DOHH2 (cell line): Measurements from ENCODE around the gene ZNF280D.
"Not testable (repeated sequence)": the region's sequence is repeated elsewhere in the genome, so short reads cannot be mapped to it uniquely, and the experiment has no call there.

ENCODE experiments used
- H3F3A ChIP-seq: fragments of 200-600 bp; sonication (generic), shearing (Covaris generic); 2 replicates; pipeline ENCODE4 v1.6.0; 2016; ENCODE audit warnings: antibody characterized with exemption, mild to moderate bottlenecking; ENCODE audit not compliant: control insufficient read depth, insufficient read depth
- H3K27ac ChIP-seq: fragments of 200-600 bp; sonication (generic); 2 replicates; pipeline ENCODE4 v1.5.1; 2014; ENCODE audit warnings: low read depth, mild to moderate bottlenecking, low read length, moderate library complexity
- H3K27me3 ChIP-seq: fragments of 200-600 bp; sonication (generic); 2 replicates; pipeline ENCODE4 v1.6.1; 2014; ENCODE audit warnings: mild to moderate bottlenecking, low read length, mixed read lengths; ENCODE audit not compliant: control insufficient read depth
- H3K36me3 ChIP-seq: fragments of 200-600 bp; sonication (generic); 2 replicates; pipeline ENCODE4 v1.6.1; 2014; ENCODE audit warnings: mild to moderate bottlenecking, low read length, moderate library complexity, mixed read lengths; ENCODE audit not compliant: control insufficient read depth
- H3K4me1 ChIP-seq: fragments of 200-600 bp; sonication (generic); 2 replicates; pipeline ENCODE4 v1.6.1; 2014; ENCODE audit warnings: mild to moderate bottlenecking, low read length, mixed read lengths; ENCODE audit not compliant: control insufficient read depth
- H3K4me2 ChIP-seq: fragments of 200-600 bp; sonication (generic); 2 replicates; pipeline ENCODE4 v1.6.0; 2014; ENCODE audit warnings: mild to moderate bottlenecking, low read length, moderate library complexity
- H3K4me3 ChIP-seq: fragments of 200-600 bp; sonication (generic); 2 replicates; pipeline ENCODE4 v1.5.1; 2014; ENCODE audit warnings: mild to moderate bottlenecking, low read length, mixed read lengths
- H3K79me2 ChIP-seq: fragments of 200-600 bp; sonication (generic); 2 replicates; pipeline ENCODE4 v1.6.1; 2014; ENCODE audit warnings: mild to moderate bottlenecking, low read length, mixed read lengths; ENCODE audit not compliant: control insufficient read depth
- H3K9me2 ChIP-seq: fragments of 200-600 bp; sonication (generic); replicated peaks from 2 replicates; pipeline ENCODE4 v1.6.1; 2014; ENCODE audit warnings: mild to moderate bottlenecking, low read length, mixed read lengths; ENCODE audit not compliant: control insufficient read depth
- H3K9me3 ChIP-seq: fragments of 200-600 bp; sonication (generic); 2 replicates; pipeline ENCODE4 v1.6.1; 2014; ENCODE audit warnings: antibody characterized with exemption, low read length, mixed read lengths; ENCODE audit not compliant: control insufficient read depth, insufficient read depth
- H4K20me1 ChIP-seq: fragments of 200-600 bp; sonication (generic); 2 replicates; pipeline ENCODE4 v1.6.0; 2014; ENCODE audit warnings: low read depth, mild to moderate bottlenecking, antibody characterized with exemption, low read length, moderate library complexity; ENCODE audit not compliant: control insufficient read depth, insufficient read depth
- EZH2phosphoT487 ChIP-seq: fragments of 200-600 bp; sonication (generic); IDR thresholded peaks from 2 replicates; pipeline ENCODE4 v1.6.1; 2017; ENCODE audit warnings: borderline replicate concordance, mild to moderate bottlenecking, antibody characterized with exemption, low read length, moderate library complexity, mixed read lengths
- TF ChIP-seq, protein P1 (sequence below): fragments of 200-600 bp; sonication (generic); IDR thresholded peaks from one replicate; pipeline ENCODE4 v1.5.1; 2014; ENCODE audit warnings: antibody characterized with exemption, mild to moderate bottlenecking, low read depth, low read length; ENCODE audit not compliant: poor library complexity, severe bottlenecking

Gene ZNF280D, protein sequence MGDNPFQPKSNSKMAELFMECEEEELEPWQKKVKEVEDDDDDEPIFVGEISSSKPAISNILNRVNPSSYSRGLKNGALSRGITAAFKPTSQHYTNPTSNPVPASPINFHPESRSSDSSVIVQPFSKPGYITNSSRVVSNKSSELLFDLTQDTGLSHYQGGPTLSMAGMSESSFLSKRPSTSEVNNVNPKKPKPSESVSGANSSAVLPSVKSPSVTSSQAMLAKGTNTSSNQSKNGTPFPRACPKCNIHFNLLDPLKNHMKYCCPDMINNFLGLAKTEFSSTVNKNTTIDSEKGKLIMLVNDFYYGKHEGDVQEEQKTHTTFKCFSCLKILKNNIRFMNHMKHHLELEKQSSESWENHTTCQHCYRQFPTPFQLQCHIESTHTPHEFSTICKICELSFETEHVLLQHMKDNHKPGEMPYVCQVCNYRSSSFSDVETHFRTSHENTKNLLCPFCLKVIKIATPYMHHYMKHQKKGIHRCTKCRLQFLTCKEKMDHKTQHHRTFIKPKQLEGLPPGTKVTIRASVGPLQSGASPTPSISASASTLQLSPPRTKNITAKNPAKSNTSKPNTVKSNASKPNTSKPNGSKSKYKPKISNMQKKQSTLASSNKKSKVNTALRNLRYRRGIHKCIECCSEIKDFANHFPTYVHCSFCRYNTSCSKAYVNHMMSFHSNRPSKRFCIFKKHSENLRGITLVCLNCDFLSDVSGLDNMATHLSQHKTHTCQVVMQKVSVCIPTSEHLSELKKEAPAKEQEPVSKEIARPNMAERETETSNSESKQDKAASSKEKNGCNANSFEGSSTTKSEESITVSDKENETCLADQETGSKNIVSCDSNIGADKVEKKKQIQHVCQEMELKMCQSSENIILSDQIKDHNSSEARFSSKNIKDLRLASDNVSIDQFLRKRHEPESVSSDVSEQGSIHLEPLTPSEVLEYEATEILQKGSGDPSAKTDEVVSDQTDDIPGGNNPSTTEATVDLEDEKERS

GRCh38 chr15:56733136-56734012, at the start of gene ZNF280D:
Gene ZNF280D, minus strand, starts transcription at chr15:56733509. Its CDS starts 26,400 bp downstream, at chr15:56707109.
- peaks cover 5% of the 10 kb centered on the region for H3F3A ChIP-seq
- TF ChIP-seq, protein P1, sequence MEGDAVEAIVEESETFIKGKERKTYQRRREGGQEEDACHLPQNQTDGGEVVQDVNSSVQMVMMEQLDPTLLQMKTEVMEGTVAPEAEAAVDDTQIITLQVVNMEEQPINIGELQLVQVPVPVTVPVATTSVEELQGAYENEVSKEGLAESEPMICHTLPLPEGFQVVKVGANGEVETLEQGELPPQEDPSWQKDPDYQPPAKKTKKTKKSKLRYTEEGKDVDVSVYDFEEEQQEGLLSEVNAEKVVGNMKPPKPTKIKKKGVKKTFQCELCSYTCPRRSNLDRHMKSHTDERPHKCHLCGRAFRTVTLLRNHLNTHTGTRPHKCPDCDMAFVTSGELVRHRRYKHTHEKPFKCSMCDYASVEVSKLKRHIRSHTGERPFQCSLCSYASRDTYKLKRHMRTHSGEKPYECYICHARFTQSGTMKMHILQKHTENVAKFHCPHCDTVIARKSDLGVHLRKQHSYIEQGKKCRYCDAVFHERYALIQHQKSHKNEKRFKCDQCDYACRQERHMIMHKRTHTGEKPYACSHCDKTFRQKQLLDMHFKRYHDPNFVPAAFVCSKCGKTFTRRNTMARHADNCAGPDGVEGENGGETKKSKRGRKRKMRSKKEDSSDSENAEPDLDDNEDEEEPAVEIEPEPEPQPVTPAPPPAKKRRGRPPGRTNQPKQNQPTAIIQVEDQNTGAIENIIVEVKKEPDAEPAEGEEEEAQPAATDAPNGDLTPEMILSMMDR = no peak
- no peak for TF ChIP-seq EZH2phosphoT487
- H3K27ac ChIP-seq = peak within 1 kb of the TSS; percentile 72
- H3K4me2 ChIP-seq = peak within 1 kb of the TSS; percentile 97
- no peaks in the 10 kb centered on the region for H3K27me3 ChIP-seq
- H3K36me3 ChIP-seq = peaks cover 40% of the 10 kb centered on the region
- no peaks in the 10 kb centered on the region for H3K9me2 ChIP-seq
- peak within 1 kb of the TSS; percentile 91 for H3K4me3 ChIP-seq
- peaks cover 44% of the 10 kb centered on the region for H3K4me1 ChIP-seq
- H3K79me2 ChIP-seq = peaks cover 47% of the 10 kb centered on the region
- no peaks in the 10 kb centered on the region for H4K20me1 ChIP-seq
- peaks cover 12% of the 10 kb centered on the region for H3K9me3 ChIP-seq

DNA sequence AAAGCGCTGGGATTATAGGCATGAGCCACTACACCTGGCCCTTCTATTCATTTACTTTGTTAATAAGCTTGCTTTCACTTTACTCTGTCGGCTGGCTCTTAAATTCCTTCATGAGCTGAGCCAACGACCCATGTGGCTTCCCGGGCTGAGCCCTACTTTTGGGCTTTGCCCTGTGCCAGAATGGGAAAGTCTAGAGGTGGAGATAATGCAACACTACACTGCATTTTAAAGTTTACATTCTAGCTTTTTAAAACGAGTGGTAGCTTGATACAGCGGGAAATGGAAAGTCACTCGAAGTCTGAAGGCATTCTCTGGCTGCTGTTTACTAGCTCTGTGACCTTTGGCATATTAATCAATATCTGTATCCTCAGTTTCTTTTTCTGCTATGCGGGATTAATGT, 49.0 kb upstream of the ZNF280D start:
- no peaks in the 10 kb centered on the region for H3F3A ChIP-seq
- TF ChIP-seq, protein P1 = no peak
- TF ChIP-seq EZH2phosphoT487 = no peak
- no peak overlapping the region for H3K4me3 ChIP-seq
- no peaks in the 10 kb centered on the region for H3K79me2 ChIP-seq
- H3K9me3 ChIP-seq = no peaks in the 10 kb centered on the region
- peaks cover 4% of the 10 kb centered on the region for H3K4me1 ChIP-seq
- no peak overlapping the region for H3K4me2 ChIP-seq
- no peak overlapping the region for H3K27ac ChIP-seq
- H3K9me2 ChIP-seq = no peaks in the 10 kb centered on the region
- no peaks in the 10 kb centered on the region for H3K36me3 ChIP-seq
- no peaks in the 10 kb centered on the region for H4K20me1 ChIP-seq
- H3K27me3 ChIP-seq = no peaks in the 10 kb centered on the region

DNA sequence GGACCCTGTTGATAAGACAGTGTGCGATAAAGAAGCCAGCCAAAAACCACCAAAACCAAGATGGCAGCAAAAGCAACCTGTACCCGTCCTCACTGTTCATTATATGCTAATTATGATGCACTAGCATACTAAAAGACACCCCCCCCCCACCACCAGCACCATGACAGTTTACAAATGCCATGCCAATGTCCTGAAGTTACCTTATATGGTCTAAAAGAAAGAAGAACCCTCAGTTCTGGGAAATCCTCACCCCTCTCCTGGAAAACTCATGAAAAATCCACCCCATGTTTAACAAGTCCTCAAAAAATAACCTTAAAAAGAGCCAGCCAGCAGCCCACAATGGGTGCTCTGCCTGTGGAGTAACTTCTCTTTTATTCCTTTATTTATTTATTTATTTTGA, 48.4 kb upstream of the ZNF280D start:
- no peaks in the 10 kb centered on the region for H3K4me1 ChIP-seq
- TF ChIP-seq, protein P1 = no peak
- TF ChIP-seq EZH2phosphoT487 = no peak
- no peaks in the 10 kb centered on the region for H3F3A ChIP-seq
- no peaks in the 10 kb centered on the region for H3K9me3 ChIP-seq
- H3K79me2 ChIP-seq = no peaks in the 10 kb centered on the region
- no peaks in the 10 kb centered on the region for H4K20me1 ChIP-seq
- no peak overlapping the region for H3K27ac ChIP-seq
- no peaks in the 10 kb centered on the region for H3K9me2 ChIP-seq
- H3K4me2 ChIP-seq = no peak overlapping the region
- H3K4me3 ChIP-seq = no peak overlapping the region
- H3K27me3 ChIP-seq = no peaks in the 10 kb centered on the region
- no peaks in the 10 kb centered on the region for H3K36me3 ChIP-seq

DNA sequence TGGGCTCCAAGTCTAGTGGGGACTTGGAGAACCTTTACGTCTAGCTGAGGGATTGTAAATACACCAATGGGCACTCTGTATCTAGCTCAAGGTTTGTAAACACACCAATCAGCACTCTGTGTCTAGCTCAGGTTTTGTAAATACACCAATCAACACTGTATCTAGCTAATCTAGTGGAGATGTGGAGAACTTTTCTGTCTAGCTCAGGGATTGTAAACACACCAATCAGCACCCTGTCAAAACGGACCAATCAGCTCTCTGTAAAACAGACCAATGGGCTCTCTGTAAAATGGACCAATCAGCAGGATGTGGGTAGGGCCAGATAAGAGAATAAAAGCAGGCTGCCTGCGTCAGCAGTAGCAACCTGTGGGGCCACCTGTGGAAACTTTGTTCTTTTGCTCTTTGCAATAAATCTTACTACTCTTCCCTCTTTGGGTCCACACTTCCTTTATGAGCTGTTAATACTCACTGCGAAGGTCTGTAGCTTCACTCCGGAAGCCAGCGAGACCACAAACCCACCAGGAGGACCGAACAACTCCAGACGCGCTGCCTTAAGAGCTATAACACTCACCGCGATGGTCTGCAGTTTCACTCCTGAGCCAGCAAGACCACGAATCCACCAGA, 46.9 kb upstream of the ZNF280D start:
- H3K9me2 ChIP-seq, H3K4me2 ChIP-seq, H3K36me3 ChIP-seq, H3K9me3 ChIP-seq, H3K4me3 ChIP-seq, H3K79me2 ChIP-seq, H3K4me1 ChIP-seq, H3K27me3 ChIP-seq, H3K27ac ChIP-seq, H4K20me1 ChIP-seq, H3F3A ChIP-seq: not testable (repeated sequence)

DNA sequence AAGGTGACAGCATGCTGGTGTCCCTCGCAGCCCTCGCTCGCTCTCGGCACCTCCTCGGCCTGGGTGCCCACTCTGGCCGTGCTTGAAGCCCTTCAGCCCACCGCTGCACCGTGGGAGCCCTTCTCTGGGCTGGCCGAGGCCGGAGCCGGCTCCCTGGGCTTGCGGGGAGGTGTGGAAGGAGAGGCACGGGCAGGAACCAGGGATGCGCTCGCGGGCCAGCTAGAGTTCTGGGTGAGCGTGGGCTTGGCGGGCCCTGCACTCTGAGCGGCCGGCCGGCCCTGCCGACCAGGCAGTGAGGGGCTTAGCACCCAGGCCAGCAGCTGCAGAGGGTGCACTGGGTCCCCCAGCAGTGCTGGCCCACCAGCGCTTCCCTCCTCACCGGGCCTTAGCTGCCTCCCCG, 46.1 kb upstream of the ZNF280D start:
- H3K27ac ChIP-seq, H3K4me3 ChIP-seq: not testable (repeated sequence)

More for the DNA sequence above, 46.1 kb upstream of the ZNF280D start:
- not testable (repeated sequence) for H3K9me3 ChIP-seq, H3K4me2 ChIP-seq, H3K4me1 ChIP-seq, H3F3A ChIP-seq, H3K79me2 ChIP-seq, H4K20me1 ChIP-seq, H3K27me3 ChIP-seq, H3K9me2 ChIP-seq, H3K36me3 ChIP-seq
